GM12891 (cell line): ENCODE data around the gene LYSMD1.

Experiments
- PAX5 ChIP-seq: IDR thresholded peaks from 2 replicates; pipeline ENCODE4 v1.6.1; 2011; ENCODE audit warnings: low read length, moderate library complexity, mild to moderate bottlenecking; ENCODE audit not compliant: insufficient read depth, severe bottlenecking
- POLR2A ChIP-seq: IDR thresholded peaks from 2 replicates; pipeline ENCODE4 v1.6.1; 2011; ENCODE audit warnings: low read depth, low read length, control low read depth
- POLR2AphosphoS5 ChIP-seq: IDR thresholded peaks from 2 replicates; pipeline ENCODE4 v1.6.1; 2011; ENCODE audit warnings: low read depth, low read length, control low read depth
- POU2F2 ChIP-seq: IDR thresholded peaks from 2 replicates; pipeline ENCODE4 v1.6.1; 2011; ENCODE audit warnings: low read depth, mild to moderate bottlenecking, control low read depth, low read length, moderate library complexity
- SPI1 ChIP-seq: IDR thresholded peaks from 2 replicates; pipeline ENCODE4 v1.6.1; 2011; ENCODE audit warnings: low read depth, low read length, control low read depth
- TAF1 ChIP-seq: IDR thresholded peaks from 2 replicates; pipeline ENCODE4 v1.6.1; 2011; ENCODE audit warnings: low read depth, low read length, control low read depth

DNA sequence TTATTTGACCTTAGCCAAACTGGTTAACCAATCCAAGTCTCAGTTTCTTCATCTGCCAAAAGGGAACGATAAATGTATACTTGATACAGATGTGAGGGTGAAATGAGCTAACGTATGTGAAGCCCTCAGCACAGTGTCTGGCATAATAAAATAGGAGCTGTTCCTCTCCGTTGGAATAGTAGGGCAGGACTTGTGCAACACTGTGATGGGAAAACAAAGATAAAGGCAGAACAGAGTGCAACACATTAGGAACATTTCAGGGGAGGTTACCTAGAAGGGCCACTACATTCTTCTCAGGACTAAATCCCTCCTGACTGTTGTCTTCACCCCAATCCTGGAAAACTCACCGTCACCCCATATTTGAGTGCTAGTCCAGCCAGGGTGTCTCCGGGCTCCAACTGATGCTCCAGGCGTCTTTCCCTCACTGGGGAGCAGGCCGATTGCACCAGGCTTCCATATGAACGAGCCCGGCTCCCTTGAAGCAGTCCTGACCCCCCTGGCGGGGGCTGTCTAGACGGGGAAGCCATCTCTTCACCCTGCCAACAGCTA is 896 bp downstream of the LYSMD1 start:
- TF ChIP-seq POLR2A (no peak), POLR2AphosphoS5 (no peak), TAF1 (no peak), POU2F2 (no peak), SPI1 (no peak), PAX5 (no peak)
